ENCODE measurements around the gene SPRR2E. TPM values are rescaled to one million over a fixed set of nuclear protein-coding genes. Genes with fewer than 3 reads are reported as not detected.

SPRR2E gene
- total RNA-seq, 2 experiments from 2014 or later, result not detected

GRCh38 chr1:153049211-153049610, 45.1 kb downstream of the SPRR2E start:
- no peak for DNase-seq (ENCODE audit: low spot score)
- Histone ChIP-seq H3K4me3 (ENCODE audit: low read depth, low read length, poor library complexity, severe bottlenecking) (no peak overlapping the region), H3K79me2 (ENCODE audit: insufficient read depth, low read depth, low read length) (no peaks in the 10 kb centered on the region), H2AFZ (ENCODE audit: low read length) (no peak overlapping the region), H3K9me3 (ENCODE audit: low read length) (no peaks in the 10 kb centered on the region), H4K20me1 (ENCODE audit: insufficient read depth, low read length) (no peaks in the 10 kb centered on the region), H3K4me2 (ENCODE audit: low read length) (no peak overlapping the region), H3K9me2 (ENCODE audit: insufficient read depth, low read length) (no peaks in the 10 kb centered on the region), H3K27ac (ENCODE audit: low read depth, low read length, poor library complexity, severe bottlenecking) (no peak overlapping the region), H3K4me1 (ENCODE audit: insufficient read depth, low read length, poor library complexity, severe bottlenecking) (no peaks in the 10 kb centered on the region), H3K36me3 (ENCODE audit: insufficient read depth, low read length) (no peaks in the 10 kb centered on the region)
- intact Hi-C loops (cut with micrococcal nuclease; ENCODE audit: unreplicated experiment), result no loop called here
- BruUV-seq (replicated peaks), result no TSS peak
- POLR2A ChIA-PET, result interaction anchor here (0.6 to 0.7 kb wide), 2 partner anchors 12 to 165 kb away, joined by 3 read pairs; no protein-coding TSS in a partner anchor
- CTCF ChIA-PET (ENCODE audit: unreplicated experiment), result no interaction called here
- TF ChIP-seq EZH2phosphoT487 (IDR thresholded peaks at IDR 0.05; ENCODE audit: borderline replicate concordance, low read depth, low read length) (no peak), CTCF (conservative IDR thresholded peaks at IDR 0.05; ENCODE audit: low read length) (no peak)

Small RNAs within 50 kb of the gene (small RNA-seq; reads per million reads assigned to genes)
- not detected for gene SPRR2C

Other genes starting within 250 kb of the SPRR2E start
- gene LCE7A, start 234.5 kb downstream of the SPRR2E start, total RNA-seq (2014; rRNA removed; shearing (Covaris generic)), result not detected in 2 replicates
- not detected in 2 replicates for gene LCE7A, start 234.5 kb downstream of the SPRR2E start, total RNA-seq (2022)
- gene SMCP, start 216.2 kb downstream of the SPRR2E start, total RNA-seq (2014; rRNA removed; shearing (Covaris generic)), result not detected in 2 replicates
- gene SMCP, start 216.2 kb downstream of the SPRR2E start, total RNA-seq (2022), result not detected in 2 replicates
- not detected in 2 replicates for gene IVL, start 186.0 kb downstream of the SPRR2E start, total RNA-seq (2014; rRNA removed; shearing (Covaris generic))
- not detected in 2 replicates for gene IVL, start 186.0 kb downstream of the SPRR2E start, total RNA-seq (2022)
- gene SPRR5, start 147.3 kb downstream of the SPRR2E start, total RNA-seq (2014; rRNA removed; shearing (Covaris generic)), result not detected in 2 replicates
- gene SPRR5, start 147.3 kb downstream of the SPRR2E start, total RNA-seq (2022), result not detected in 2 replicates
- gene SPRR4, start 123.9 kb downstream of the SPRR2E start, total RNA-seq (2014; rRNA removed; shearing (Covaris generic)), result not detected in 2 replicates
- gene SPRR4, start 123.9 kb downstream of the SPRR2E start, total RNA-seq (2022), result not detected in 2 replicates
- not detected in 2 replicates for gene SPRR1A, start 110.4 kb downstream of the SPRR2E start, total RNA-seq (2014; rRNA removed; shearing (Covaris generic))
- not detected in 2 replicates for gene SPRR1A, start 110.4 kb downstream of the SPRR2E start, total RNA-seq (2022)
- not detected in 2 replicates for gene SPRR3, start 92.8 kb downstream of the SPRR2E start, total RNA-seq (2014; rRNA removed; shearing (Covaris generic))
- gene SPRR3, start 92.8 kb downstream of the SPRR2E start, total RNA-seq (2022), result not detected in 2 replicates
- gene SPRR1B, start 63.3 kb downstream of the SPRR2E start, total RNA-seq (2014; rRNA removed; shearing (Covaris generic)), result not detected in 2 replicates
- gene SPRR1B, start 63.3 kb downstream of the SPRR2E start, total RNA-seq (2022), result not detected in 2 replicates
- gene SPRR2D, start 53.4 kb downstream of the SPRR2E start, total RNA-seq (2014; rRNA removed; shearing (Covaris generic)), result not detected in 2 replicates
- not detected in 2 replicates for gene SPRR2D, start 53.4 kb downstream of the SPRR2E start, total RNA-seq (2022)
- not detected in 2 replicates for gene SPRR2A, start 37.0 kb downstream of the SPRR2E start, total RNA-seq (2014; rRNA removed; shearing (Covaris generic))
- gene SPRR2A, start 37.0 kb downstream of the SPRR2E start, total RNA-seq (2022), result not detected in 2 replicates
- gene SPRR2B, start 22.9 kb downstream of the SPRR2E start, total RNA-seq (2014; rRNA removed; shearing (Covaris generic)), result not detected in 2 replicates
- not detected in 2 replicates for gene SPRR2B, start 22.9 kb downstream of the SPRR2E start, total RNA-seq (2022)
- not detected in 2 replicates for gene SPRR2F, start 19.0 kb upstream of the SPRR2E start, total RNA-seq (2014; rRNA removed; shearing (Covaris generic))
- gene SPRR2F, start 19.0 kb upstream of the SPRR2E start, total RNA-seq (2022), result not detected in 2 replicates
- gene SPRR2G, start 56.4 kb upstream of the SPRR2E start, total RNA-seq (2014; rRNA removed; shearing (Covaris generic)), result not detected in 2 replicates
- not detected in 2 replicates for gene SPRR2G, start 56.4 kb upstream of the SPRR2E start, total RNA-seq (2022)
- gene LELP1, start 108.9 kb upstream of the SPRR2E start, total RNA-seq (2014; rRNA removed; shearing (Covaris generic)), result not detected in 2 replicates
- not detected in 2 replicates for gene LELP1, start 108.9 kb upstream of the SPRR2E start, total RNA-seq (2022)
- not detected in 2 replicates for gene PRR9, start 123.1 kb upstream of the SPRR2E start, total RNA-seq (2014; rRNA removed; shearing (Covaris generic))
- gene PRR9, start 123.1 kb upstream of the SPRR2E start, total RNA-seq (2022), result not detected in 2 replicates
- not detected in 2 replicates for gene LORICRIN, start 165.2 kb upstream of the SPRR2E start, total RNA-seq (2014; rRNA removed; shearing (Covaris generic))
- gene LORICRIN, start 165.2 kb upstream of the SPRR2E start, total RNA-seq (2022), result not detected in 2 replicates
- gene PGLYRP3, start 218.4 kb upstream of the SPRR2E start, total RNA-seq (2014; rRNA removed; shearing (Covaris generic)), result not detected in 2 replicates
- not detected in 2 replicates for gene PGLYRP3, start 218.4 kb upstream of the SPRR2E start, total RNA-seq (2022)